ENCODE results near the gene NTNG2. TPM values are rescaled to one million over a fixed set of nuclear protein-coding genes. Genes with fewer than 3 reads are reported as not detected.

NTNG2 gene
- total RNA-seq, 1 donor from 2014 or later: under 0.01 TPM

DNA sequence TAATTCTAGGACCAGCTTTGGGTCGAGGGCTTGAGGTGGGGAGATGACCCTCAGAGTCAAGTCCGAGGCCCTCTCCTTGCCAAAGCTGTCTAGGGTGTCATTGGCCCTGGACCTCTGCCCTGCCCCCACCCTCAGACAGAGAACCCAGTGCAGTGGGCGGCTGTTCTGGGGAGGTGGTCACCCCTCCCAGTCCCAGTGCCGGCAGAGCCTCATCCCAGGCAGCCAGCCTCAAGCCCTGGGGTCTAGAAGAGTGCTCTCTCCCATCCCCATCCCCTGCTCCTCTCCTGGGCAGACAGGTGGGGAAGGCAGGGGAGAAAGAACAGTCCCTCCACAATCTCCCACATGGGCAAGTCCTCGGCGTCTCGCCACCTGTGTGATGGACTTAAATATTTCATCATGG, 7.0 kb downstream of the NTNG2 start:
- no peak for FAIRE-seq

DNA sequence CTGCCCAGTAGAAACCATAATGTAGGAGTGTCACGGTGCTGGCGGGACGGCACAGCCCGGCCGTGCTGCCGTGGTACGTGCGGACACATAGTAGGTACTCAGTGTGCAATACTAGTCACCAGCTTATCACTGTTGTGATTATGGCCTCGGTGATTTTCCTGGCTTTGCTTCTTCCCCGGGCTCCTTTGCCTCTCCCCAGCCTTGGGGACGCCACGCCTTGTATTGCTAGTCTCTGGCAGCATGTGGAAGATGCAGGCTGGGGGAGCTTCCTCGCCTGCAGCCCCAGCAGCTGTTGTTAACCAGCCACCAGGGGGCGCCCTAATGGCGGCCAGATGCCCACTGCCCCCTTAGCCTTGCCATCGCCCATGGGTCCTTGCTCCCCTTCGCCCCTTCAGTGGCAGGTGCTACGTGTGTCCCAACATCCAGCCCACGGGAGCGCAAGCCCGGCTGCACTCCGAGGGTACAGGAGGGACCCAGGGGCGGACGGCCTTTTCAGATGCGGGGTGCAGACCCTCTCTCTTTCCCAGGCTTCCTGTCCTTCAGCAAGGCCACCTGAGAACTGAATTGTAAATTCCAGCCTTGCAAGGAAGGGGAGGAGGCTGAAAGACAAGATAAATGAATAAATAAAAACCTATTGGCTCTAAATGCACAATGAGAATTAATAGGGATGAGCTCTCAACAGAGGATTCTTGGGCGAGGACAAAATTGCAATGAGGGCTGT, 8.0 kb downstream of the NTNG2 start:
- peak; percentile 17 for DNase-seq (ENCODE audit: low read depth)
- no peaks in the 10 kb centered on the region for H3K36me3 ChIP-seq (ENCODE audit: control insufficient read depth, insufficient read depth, low read length)
- H3K27me3 ChIP-seq (ENCODE audit: control insufficient read depth, insufficient read depth, low read length): peaks cover 20% of the 10 kb centered on the region
- peak; percentile 91 for TF ChIP-seq CTCF (IDR thresholded peaks at IDR 0.05; ENCODE audit: insufficient read depth, low read length, severe bottlenecking)
- no peak overlapping the region for H3K4me3 ChIP-seq (ENCODE audit: low read depth, low read length)
- FAIRE-seq: no peak

More for the DNA sequence above, 7.0 kb downstream of the NTNG2 start:
- Histone ChIP-seq H3K27me3 (ENCODE audit: control insufficient read depth, insufficient read depth, low read length) (peaks cover 27% of the 10 kb centered on the region), H3K4me3 (ENCODE audit: low read depth, low read length) (no peak overlapping the region), H3K36me3 (ENCODE audit: control insufficient read depth, insufficient read depth, low read length) (no peaks in the 10 kb centered on the region)
- DNase-seq (ENCODE audit: low read depth): no peak
- TF ChIP-seq CTCF (IDR thresholded peaks at IDR 0.05; ENCODE audit: insufficient read depth, low read length, severe bottlenecking): no peak

DNA sequence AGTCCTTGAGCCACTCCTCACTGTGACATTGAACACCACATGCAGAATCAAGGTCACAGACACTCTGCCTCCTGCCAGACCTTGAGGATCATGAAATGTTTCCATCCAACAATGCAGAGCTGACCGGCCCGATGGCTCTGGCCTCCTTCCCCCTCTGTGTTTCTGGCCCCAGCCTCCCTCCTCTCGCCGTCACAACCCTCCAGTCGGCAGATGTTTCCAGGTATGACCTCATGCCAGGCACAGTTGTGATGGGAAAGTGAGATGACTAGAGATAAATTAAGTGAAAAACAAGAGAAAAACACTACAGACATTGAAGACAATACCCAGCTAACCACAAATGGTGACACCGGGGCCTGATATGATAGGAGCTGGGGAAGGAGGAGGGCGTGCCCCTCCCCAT, 9.8 kb downstream of the NTNG2 start:
- Histone ChIP-seq H3K27me3 (ENCODE audit: control insufficient read depth, insufficient read depth, low read length) (peaks cover 11% of the 10 kb centered on the region), H3K4me3 (ENCODE audit: low read depth, low read length) (no peak overlapping the region), H3K36me3 (ENCODE audit: control insufficient read depth, insufficient read depth, low read length) (no peaks in the 10 kb centered on the region)
- DNase-seq (ENCODE audit: low read depth): no peak
- no peak for TF ChIP-seq CTCF (IDR thresholded peaks at IDR 0.05; ENCODE audit: insufficient read depth, low read length, severe bottlenecking)
- no peak for FAIRE-seq

- FAIRE-seq (no peak), DNase-seq (ENCODE audit: low read depth) (no peak)
- H3K36me3 ChIP-seq (ENCODE audit: control insufficient read depth, insufficient read depth, low read length): no peaks in the 10 kb centered on the region
- peaks cover 8% of the 10 kb centered on the region for H3K27me3 ChIP-seq (ENCODE audit: control insufficient read depth, insufficient read depth, low read length)
- TF ChIP-seq CTCF (IDR thresholded peaks at IDR 0.05; ENCODE audit: insufficient read depth, low read length, severe bottlenecking): no peak
- H3K4me3 ChIP-seq (ENCODE audit: low read depth, low read length): no peak overlapping the region
These were observed 10.3 kb downstream of the NTNG2 start for GRCh38 chr9:132172185-132172584.

DNA sequence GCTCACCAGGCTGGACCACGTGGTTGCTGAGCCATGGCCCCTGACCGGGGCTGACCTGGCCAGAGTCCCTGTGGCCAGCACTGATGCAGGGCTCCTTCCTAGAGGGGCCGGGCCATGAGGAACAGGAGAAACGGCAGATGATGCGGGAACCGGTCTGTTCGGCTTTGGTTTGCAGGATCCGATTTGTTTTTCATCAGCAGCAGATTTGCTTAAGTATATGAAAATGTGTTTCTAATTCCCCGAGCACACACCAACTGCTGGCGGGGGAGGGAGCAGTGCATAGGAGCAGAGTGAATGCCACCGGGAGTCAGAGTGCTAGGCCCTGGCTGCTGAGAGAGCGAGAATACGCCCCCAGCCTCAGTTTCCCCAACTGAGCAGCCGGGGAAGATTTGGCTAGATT, 13.6 kb downstream of the NTNG2 start:
- DNase-seq (ENCODE audit: low read depth) (no peak), FAIRE-seq (no peak)
- Histone ChIP-seq H3K4me3 (ENCODE audit: low read depth, low read length) (no peak overlapping the region), H3K27me3 (ENCODE audit: control insufficient read depth, insufficient read depth, low read length) (peaks cover 11% of the 10 kb centered on the region), H3K36me3 (ENCODE audit: control insufficient read depth, insufficient read depth, low read length) (no peaks in the 10 kb centered on the region)
- no peak for TF ChIP-seq CTCF (IDR thresholded peaks at IDR 0.05; ENCODE audit: insufficient read depth, low read length, severe bottlenecking)

DNA sequence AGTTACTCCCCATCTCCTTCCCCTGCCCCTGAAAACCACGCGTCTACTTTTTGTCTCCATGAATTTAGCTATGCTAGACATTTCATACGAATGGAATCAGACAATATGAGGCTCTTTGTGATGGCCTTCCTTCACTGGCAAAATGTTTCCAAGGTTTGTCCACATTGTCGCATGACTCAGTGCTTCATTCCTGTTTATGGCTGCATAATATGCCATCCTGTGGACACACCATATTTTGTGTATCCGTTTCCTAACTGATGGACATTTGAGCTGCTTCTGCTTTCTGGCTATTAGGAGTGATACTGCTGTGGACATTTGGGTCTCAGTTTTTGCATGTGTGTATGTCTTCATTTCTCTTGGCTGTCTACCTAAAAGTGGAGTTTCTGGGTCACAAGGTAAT, 14.5 kb downstream of the NTNG2 start:
- no peak for TF ChIP-seq CTCF (IDR thresholded peaks at IDR 0.05; ENCODE audit: insufficient read depth, low read length, severe bottlenecking)
- DNase-seq (ENCODE audit: low read depth): no peak
- no peaks in the 10 kb centered on the region for H3K36me3 ChIP-seq (ENCODE audit: control insufficient read depth, insufficient read depth, low read length)
- H3K27me3 ChIP-seq (ENCODE audit: control insufficient read depth, insufficient read depth, low read length): peaks cover 13% of the 10 kb centered on the region
- FAIRE-seq: no peak
- H3K4me3 ChIP-seq (ENCODE audit: low read depth, low read length): no peak overlapping the region
